BLaER1 treated with 17β-estradiol and CSF1 and Interleukin-3, amounts not matched to agents 10 nM and 100 nM (cell line): Measurements from ENCODE around the gene EP400.

Experiments
- H3K27ac ChIP-seq, 11 experiments: shearing (Covaris generic); formaldehyde crosslinking; 2 replicates each; pipeline ENCODE4 v1.8.1; 2022
- H3K27me3 ChIP-seq, 11 experiments: shearing (Covaris generic); formaldehyde crosslinking; 2 replicates each; pipeline ENCODE4 v1.8.1; 2022
- H3K36me3 ChIP-seq, 11 experiments: shearing (Covaris generic); formaldehyde crosslinking; 2 replicates each; pipeline ENCODE4 v1.8.1; 2022
- H3K4me1 ChIP-seq, 10 experiments: shearing (Covaris generic); formaldehyde crosslinking; 2 replicates each; pipeline ENCODE4 v1.8.1; 2022
- H3K4me2 ChIP-seq, 11 experiments: shearing (Covaris generic); formaldehyde crosslinking; 2 replicates each; pipeline ENCODE4 v1.8.1; 2022
- H3K4me3 ChIP-seq, 10 experiments: shearing (Covaris generic); formaldehyde crosslinking; 2 replicates each; pipeline ENCODE4 v1.8.1; 2022
- H3K9ac ChIP-seq, 11 experiments: shearing (Covaris generic); formaldehyde crosslinking; 2 replicates each; pipeline ENCODE4 v1.8.1; 2022
- H3K9me3 ChIP-seq, 11 experiments: shearing (Covaris generic); formaldehyde crosslinking; replicated peaks in 1 of 11; 2 replicates each; pipeline ENCODE4 v1.8.1; 2022
- H4K20me1 ChIP-seq, 11 experiments: shearing (Covaris generic); formaldehyde crosslinking; 2 replicates each; pipeline ENCODE4 v1.8.1; 2022
- Cebpa-rat ChIP-seq, 11 experiments: shearing (Covaris generic); IDR thresholded peaks; 2 replicates each; pipeline ENCODE4 v1.8.1; 2022

The EP400 gene

GRCh38 chr12:131928711-131929580 lies 20.8 kb upstream of the EP400 start, which contains the start of gene PUS1:
Gene PUS1, plus strand, starts transcription at chr12:131929276. Its CDS starts 447 bp downstream, at chr12:131929723.
- Histone ChIP-seq H3K4me2 (peak within 1 kb of the TSS; percentile 85 to 99 (median 93)), H3K36me3 (peaks cover 25 to 38% (median 35%) of the 10 kb centered on the region in 11 experiments), H4K20me1 (peaks cover 0 to 52% (median 41%) of the 10 kb centered on the region in 11 experiments; a peak in 19 of 22 replicates), H3K27ac (peak within 1 kb of the TSS; percentile 76 to 96 (median 94)), H3K9me3 (peaks cover 0 to 8% (median 0%) of the 10 kb centered on the region in 11 experiments; a peak in 8 of 22 replicates), H3K4me3 (peak within 1 kb of the TSS; percentile 74 to 97 (median 90)), H3K9ac (peak within 1 kb of the TSS; percentile 92 to 96 (median 95)), H3K4me1 (peaks cover 23 to 60% (median 53%) of the 10 kb centered on the region in 10 experiments), H3K27me3 (no peaks in the 10 kb centered on the region)
- no peak for TF ChIP-seq Cebpa-rat (IDR thresholded peaks at IDR 0.05)

- no peaks in the 10 kb centered on the region for H3K27me3 ChIP-seq
- no peak for TF ChIP-seq Cebpa-rat (IDR thresholded peaks at IDR 0.05)
- H3K27ac ChIP-seq, result peak overlapping the region; percentile 76 to 96 (median 94)
- peaks cover 0 to 50% (median 46%) of the 10 kb centered on the region in 11 experiments; a peak in 19 of 22 replicates for H4K20me1 ChIP-seq
- peaks cover 15 to 51% (median 44%) of the 10 kb centered on the region in 10 experiments for H3K4me1 ChIP-seq
- H3K9ac ChIP-seq, result peak overlapping the region; percentile 92 to 96 (median 95)
- H3K4me3 ChIP-seq, result peak overlapping the region; percentile 74 to 97 (median 90)
- peaks cover 33 to 47% (median 44%) of the 10 kb centered on the region in 11 experiments for H3K36me3 ChIP-seq
- peak overlapping the region; percentile 78 to 99 (median 92) for H3K4me2 ChIP-seq
- peaks cover 0 to 8% (median 0%) of the 10 kb centered on the region in 11 experiments; a peak in 8 of 22 replicates for H3K9me3 ChIP-seq
These were observed 19.9 kb upstream of the EP400 start for GRCh38 chr12:131929581-131930456.

GRCh38 chr12:131930510-131930909 lies 19.2 kb upstream of the EP400 start:
- H3K9ac ChIP-seq, result peak overlapping the region; percentile 92 to 96 (median 95)
- no peaks in the 10 kb centered on the region for H3K27me3 ChIP-seq
- H4K20me1 ChIP-seq, result peaks cover 0 to 54% (median 46%) of the 10 kb centered on the region in 11 experiments; a peak in 19 of 22 replicates
- no peak for TF ChIP-seq Cebpa-rat (IDR thresholded peaks at IDR 0.05)
- peak overlapping the region; percentile 74 to 97 (median 90) for H3K4me3 ChIP-seq
- peaks cover 0 to 8% (median 0%) of the 10 kb centered on the region in 11 experiments; a peak in 8 of 22 replicates for H3K9me3 ChIP-seq
- peaks cover 39 to 53% (median 51%) of the 10 kb centered on the region in 11 experiments for H3K36me3 ChIP-seq
- peaks cover 12 to 44% (median 38%) of the 10 kb centered on the region in 10 experiments for H3K4me1 ChIP-seq
- H3K4me2 ChIP-seq, result peak overlapping the region; percentile 78 to 99 (median 92)
- peak overlapping the region in 8 of 11 experiments; percentile 93 to 96 (median 94); a peak in 14 of 22 replicates for H3K27ac ChIP-seq

GRCh38 chr12:131933387-131933786 lies 16.4 kb upstream of the EP400 start:
- Histone ChIP-seq H3K4me1 (peaks cover 12 to 32% (median 26%) of the 10 kb centered on the region in 10 experiments), H3K36me3 (peaks cover 61 to 82% (median 79%) of the 10 kb centered on the region in 11 experiments)

GRCh38 chr12:131934535-131934934 lies 15.2 kb upstream of the EP400 start:
- H3K27me3 ChIP-seq, result no peaks in the 10 kb centered on the region
- H3K27ac ChIP-seq, result no peak overlapping the region
- peaks cover 0 to 92% (median 62%) of the 10 kb centered on the region in 11 experiments; a peak in 19 of 22 replicates for H4K20me1 ChIP-seq
- H3K9ac ChIP-seq, result no peak overlapping the region
- H3K4me2 ChIP-seq, result no peak overlapping the region
- no peak overlapping the region for H3K4me3 ChIP-seq
- peaks cover 12 to 29% (median 25%) of the 10 kb centered on the region in 10 experiments for H3K4me1 ChIP-seq
- H3K36me3 ChIP-seq, result peaks cover 71 to 94% (median 91%) of the 10 kb centered on the region in 11 experiments
- TF ChIP-seq Cebpa-rat (IDR thresholded peaks at IDR 0.05), result no peak
- H3K9me3 ChIP-seq, result no peaks in the 10 kb centered on the region

More at GRCh38 chr12:131933387-131933786, 16.4 kb upstream of the EP400 start:
- Histone ChIP-seq H3K27ac (no peak overlapping the region), H3K4me3 (no peak overlapping the region), H4K20me1 (peaks cover 0 to 81% (median 56%) of the 10 kb centered on the region in 11 experiments; a peak in 19 of 22 replicates), H3K9ac (no peak overlapping the region), H3K27me3 (no peaks in the 10 kb centered on the region), H3K9me3 (no peaks in the 10 kb centered on the region), H3K4me2 (no peak overlapping the region)
- no peak for TF ChIP-seq Cebpa-rat (IDR thresholded peaks at IDR 0.05)

- Histone ChIP-seq H3K4me3 (no peak overlapping the region), H3K27ac (no peak overlapping the region), H3K4me1 (no peaks in the 10 kb centered on the region), H3K36me3 (peaks cover 88 to 100% (median 99%) of the 10 kb centered on the region in 11 experiments), H3K27me3 (no peaks in the 10 kb centered on the region), H3K4me2 (no peak overlapping the region), H4K20me1 (peaks cover 0 to 94% (median 64%) of the 10 kb centered on the region in 11 experiments; a peak in 18 of 22 replicates), H3K9ac (0 out of 22 replicates have a peak overlapping the region, but pooled peaks of 1 of the 11 experiments have one; percentile 19), H3K9me3 (no peaks in the 10 kb centered on the region)
- no peak for TF ChIP-seq Cebpa-rat (IDR thresholded peaks at IDR 0.05)
These were observed 11.7 kb upstream of the EP400 start for GRCh38 chr12:131938082-131938481.

- no peak for TF ChIP-seq Cebpa-rat (IDR thresholded peaks at IDR 0.05)
- Histone ChIP-seq H3K27me3 (no peaks in the 10 kb centered on the region), H3K36me3 (peaks cover 88 to 100% (median 99%) of the 10 kb centered on the region in 11 experiments), H3K27ac (no peak overlapping the region), H4K20me1 (peaks cover 0 to 94% (median 61%) of the 10 kb centered on the region in 11 experiments; a peak in 18 of 22 replicates), H3K4me1 (no peaks in the 10 kb centered on the region), H3K4me3 (no peak overlapping the region), H3K9me3 (no peaks in the 10 kb centered on the region), H3K9ac (no peak overlapping the region), H3K4me2 (no peak overlapping the region)
These were observed 10.7 kb upstream of the EP400 start for GRCh38 chr12:131939007-131939406.

- Histone ChIP-seq H4K20me1 (peaks cover 0 to 95% (median 56%) of the 10 kb centered on the region in 11 experiments; a peak in 18 of 22 replicates), H3K4me3 (no peak overlapping the region)
These were observed 9.6 kb upstream of the EP400 start for GRCh38 chr12:131940141-131940547.

More at GRCh38 chr12:131940141-131940547, 9.6 kb upstream of the EP400 start:
- H3K9ac ChIP-seq, result 0 out of 22 replicates have a peak overlapping the region, but pooled peaks of 1 of the 11 experiments have one; percentile 16
- H3K36me3 ChIP-seq, result peaks cover 88 to 100% (median 99%) of the 10 kb centered on the region in 11 experiments
- no peaks in the 10 kb centered on the region for H3K27me3 ChIP-seq
- no peak for TF ChIP-seq Cebpa-rat (IDR thresholded peaks at IDR 0.05)
- no peak overlapping the region for H3K4me2 ChIP-seq
- H3K4me1 ChIP-seq, result peaks cover 0 to 7% (median under 1%) of the 10 kb centered on the region in 10 experiments; a peak in 4 of 20 replicates
- no peaks in the 10 kb centered on the region for H3K9me3 ChIP-seq
- no peak overlapping the region for H3K27ac ChIP-seq
